ENCODE measurements around the gene ACAD10. TPM values are rescaled to one million over a fixed set of nuclear protein-coding genes. Genes with fewer than 3 reads are reported as not detected.

The ACAD10 gene
- total RNA-seq: 16.1 and 20.8 TPM in 2 replicates

GRCh38 chr12:111685811-111686573, at the start of gene ACAD10, which contains the start of gene BRAP:
Gene ACAD10 (plus strand): TSS chr12:111686053. CDS start chr12:111692710, 6,657 bp downstream.
Gene BRAP (minus strand): TSS chr12:111685956. CDS start chr12:111685792, 164 bp downstream.

DNA sequence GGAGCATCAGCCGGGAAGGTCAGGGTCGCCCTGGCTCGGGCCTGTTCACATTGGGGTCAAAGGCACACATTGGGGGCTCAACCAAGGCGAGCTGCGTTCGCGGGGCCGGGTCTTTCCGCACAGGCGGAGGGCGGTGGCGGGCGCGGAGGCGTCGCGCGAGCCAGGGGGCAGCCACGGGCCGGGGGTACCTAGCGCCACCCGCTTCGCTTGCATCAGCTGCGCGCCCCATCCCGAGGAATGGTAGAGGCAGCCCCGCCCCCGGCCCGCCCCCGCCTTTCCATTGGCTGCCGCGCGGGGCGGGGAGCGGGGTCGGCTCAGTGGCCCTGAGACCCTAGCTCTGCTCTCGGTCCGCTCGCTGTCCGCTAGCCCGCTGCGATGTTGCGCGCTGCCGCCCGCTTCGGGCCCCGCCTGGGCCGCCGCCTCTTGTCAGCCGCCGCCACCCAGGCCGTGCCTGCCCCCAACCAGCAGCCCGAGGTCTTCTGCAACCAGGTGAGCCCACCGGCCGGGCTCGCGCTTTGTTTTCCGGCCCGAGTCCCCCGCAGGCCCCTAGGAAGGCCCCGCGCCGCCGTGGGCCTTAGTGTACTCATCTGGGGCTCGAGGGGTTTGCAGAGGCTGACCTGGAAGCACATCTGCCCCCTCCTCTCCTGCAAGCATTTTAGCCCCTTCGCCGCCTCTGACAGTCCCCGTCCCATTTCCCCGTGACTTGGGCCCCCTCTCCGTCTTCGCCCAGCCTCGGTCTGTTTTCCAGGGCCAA, 80.9 kb downstream of the ACAD10 start, which contains the start of gene ALDH2:
TSS of gene ALDH2 (plus strand) at position 326 of the 754 bp plus-strand sequence. CDS start at position 376, 50 bp downstream.

Other genes starting within 250 kb of the ACAD10 start
- gene ATXN2, start 86.7 kb upstream of the ACAD10 start, total RNA-seq: 26.9 and 27.7 TPM in 2 replicates
- 10.1 and 11.5 TPM in 2 replicates for gene BRAP, start 97 bp upstream of the ACAD10 start, total RNA-seq
- gene ALDH2, start 80.9 kb downstream of the ACAD10 start, total RNA-seq: 27.8 and 41.8 TPM in 2 replicates
- 29.4 and 46.4 TPM in 2 replicates for gene MAPKAPK5, start 156.2 kb downstream of the ACAD10 start, total RNA-seq

All from myometrial cell (primary cell).